OCI-LY3 (cell line): ENCODE data around the gene RUFY1.

Source experiments
- H2AFZ ChIP-seq: fragments of 200-600, 300-600 bp; shearing (Covaris generic); 2 replicates; pipeline ENCODE4 v1.6.0; 2014; ENCODE audit warnings: antibody characterized with exemption, low read depth, low read length
- H3K27ac ChIP-seq: fragments of 200-600, 300-600 bp; sonication (generic); 2 replicates; pipeline ENCODE4 v1.5.1; 2014; ENCODE audit warnings: mild to moderate bottlenecking, low read length, moderate library complexity, mixed read lengths
- H3K27me3 ChIP-seq: fragments of 200-600, 300-600 bp; sonication (generic); 2 replicates; pipeline ENCODE4 v1.6.1; 2014; ENCODE audit warnings: low read depth, low read length, mixed read lengths
- H3K36me3 ChIP-seq: fragments of 200-600, 300-600 bp; sonication (generic); replicated peaks from 2 replicates; pipeline ENCODE3; 2014; ENCODE audit warnings: low read depth, low read length, mixed read lengths
- H3K4me1 ChIP-seq: fragments of 300-600, 200-600 bp; sonication (generic); 2 replicates; pipeline ENCODE4 v1.6.1; 2014; ENCODE audit warnings: low read length, mixed read lengths
- H3K4me2 ChIP-seq: fragments of 200-600, 300-600 bp; sonication (generic); 2 replicates; pipeline ENCODE4 v1.6.1; 2014; ENCODE audit warnings: low read length, mixed read lengths
- H3K4me3 ChIP-seq: fragments of 300-600, 200-600 bp; sonication (generic); 2 replicates; pipeline ENCODE4 v1.5.1; 2014; ENCODE audit warnings: antibody characterized with exemption, mild to moderate bottlenecking, low read length, moderate library complexity
- H3K79me2 ChIP-seq: fragments of 300-600, 200-600 bp; shearing (Covaris generic); 2 replicates; pipeline ENCODE4 v1.6.1; 2014; ENCODE audit warnings: mild to moderate bottlenecking, low read length, mixed read lengths
- H3K9ac ChIP-seq: fragments of 300-600, 200-600 bp; shearing (Covaris generic); 2 replicates; pipeline ENCODE4 v1.6.0; 2014; ENCODE audit warnings: mild to moderate bottlenecking, low read length, moderate library complexity
- H3K9me3 ChIP-seq: fragments of 200-600, 300-600 bp; shearing (Covaris generic); 2 replicates; pipeline ENCODE4 v1.6.1; 2014; ENCODE audit warnings: low read length, mixed read lengths; ENCODE audit not compliant: insufficient read depth
- H4K20me1 ChIP-seq: fragments of 200-600, 300-600 bp; sonication (generic); 2 replicates; pipeline ENCODE4 v1.6.1; 2016; ENCODE audit warnings: low read length, mixed read lengths; ENCODE audit not compliant: insufficient read depth
- EZH2phosphoT487 ChIP-seq: fragments of 200-600 bp; shearing (Covaris generic); IDR thresholded peaks from 2 replicates; pipeline ENCODE4 v1.6.1; 2018; ENCODE audit warnings: antibody characterized with exemption, mixed run types, low read depth
- TF ChIP-seq, protein P1 (sequence below): fragments of 200-600, 300-600 bp; sonication (generic); IDR thresholded peaks from 2 replicates; pipeline ENCODE4 v1.5.1; 2014; ENCODE audit warnings: antibody characterized with exemption, low read length, low read depth

RUFY1 gene

DNA sequence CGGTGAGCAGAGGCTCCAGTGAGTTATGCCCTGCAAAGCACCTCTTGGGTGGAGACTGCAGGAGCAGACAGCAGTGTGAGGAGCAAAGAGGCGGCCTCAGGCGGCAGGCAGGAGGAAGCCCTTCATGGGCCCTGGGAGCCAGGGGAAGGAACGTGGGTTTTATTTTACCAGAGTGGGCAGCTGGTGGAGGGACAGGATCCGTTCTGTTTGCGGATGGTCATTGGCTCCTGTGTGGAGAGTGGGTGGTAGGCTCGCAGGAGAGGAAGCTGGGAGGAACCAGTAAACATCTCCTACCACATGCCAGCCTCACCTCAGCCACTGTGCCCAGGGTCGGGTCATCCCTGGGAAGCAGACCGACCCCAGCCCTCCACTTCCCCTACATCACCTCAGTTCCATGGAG is 48.7 kb downstream of the RUFY1 start:
- TF ChIP-seq, protein P1, sequence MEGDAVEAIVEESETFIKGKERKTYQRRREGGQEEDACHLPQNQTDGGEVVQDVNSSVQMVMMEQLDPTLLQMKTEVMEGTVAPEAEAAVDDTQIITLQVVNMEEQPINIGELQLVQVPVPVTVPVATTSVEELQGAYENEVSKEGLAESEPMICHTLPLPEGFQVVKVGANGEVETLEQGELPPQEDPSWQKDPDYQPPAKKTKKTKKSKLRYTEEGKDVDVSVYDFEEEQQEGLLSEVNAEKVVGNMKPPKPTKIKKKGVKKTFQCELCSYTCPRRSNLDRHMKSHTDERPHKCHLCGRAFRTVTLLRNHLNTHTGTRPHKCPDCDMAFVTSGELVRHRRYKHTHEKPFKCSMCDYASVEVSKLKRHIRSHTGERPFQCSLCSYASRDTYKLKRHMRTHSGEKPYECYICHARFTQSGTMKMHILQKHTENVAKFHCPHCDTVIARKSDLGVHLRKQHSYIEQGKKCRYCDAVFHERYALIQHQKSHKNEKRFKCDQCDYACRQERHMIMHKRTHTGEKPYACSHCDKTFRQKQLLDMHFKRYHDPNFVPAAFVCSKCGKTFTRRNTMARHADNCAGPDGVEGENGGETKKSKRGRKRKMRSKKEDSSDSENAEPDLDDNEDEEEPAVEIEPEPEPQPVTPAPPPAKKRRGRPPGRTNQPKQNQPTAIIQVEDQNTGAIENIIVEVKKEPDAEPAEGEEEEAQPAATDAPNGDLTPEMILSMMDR, result no peak
- TF ChIP-seq EZH2phosphoT487, result no peak
- Histone ChIP-seq H3K9ac (no peak overlapping the region), H3K36me3 (peaks cover 15% of the 10 kb centered on the region), H3K79me2 (no peaks in the 10 kb centered on the region), H3K4me3 (no peak overlapping the region), H2AFZ (no peak overlapping the region), H3K27me3 (no peaks in the 10 kb centered on the region), H3K4me2 (no peak overlapping the region), H3K27ac (no peak overlapping the region), H4K20me1 (no peaks in the 10 kb centered on the region), H3K4me1 (no peaks in the 10 kb centered on the region), H3K9me3 (no peaks in the 10 kb centered on the region)

DNA sequence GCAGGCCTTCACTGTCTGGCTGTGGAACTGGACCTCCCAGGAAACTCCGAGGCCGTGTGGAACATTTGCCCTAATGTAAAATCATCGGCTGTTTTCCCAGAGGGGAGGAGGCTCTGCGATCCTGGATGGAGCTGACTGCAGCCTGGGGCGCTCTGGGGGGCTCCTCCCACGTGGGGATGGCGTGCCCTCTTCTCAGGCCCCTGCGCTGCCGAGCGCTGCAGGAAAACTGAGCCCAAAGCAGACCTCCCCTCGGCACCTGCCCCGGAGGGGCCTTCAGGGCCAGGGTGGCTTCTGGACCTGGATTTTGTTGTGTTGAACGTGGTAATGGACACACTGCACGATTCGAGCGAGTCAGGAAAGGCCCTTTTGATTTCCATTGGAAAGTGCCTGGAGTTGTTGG is 49.2 kb downstream of the RUFY1 start:
- Histone ChIP-seq H3K4me3 (no peak overlapping the region), H3K9ac (no peak overlapping the region), H3K27me3 (no peaks in the 10 kb centered on the region), H3K36me3 (peaks cover 15% of the 10 kb centered on the region), H2AFZ (no peak overlapping the region), H3K9me3 (no peaks in the 10 kb centered on the region), H3K4me1 (no peaks in the 10 kb centered on the region), H3K4me2 (no peak overlapping the region), H4K20me1 (no peaks in the 10 kb centered on the region), H3K27ac (no peak overlapping the region), H3K79me2 (no peaks in the 10 kb centered on the region)
- TF ChIP-seq, protein P1, result no peak
- no peak for TF ChIP-seq EZH2phosphoT487

GRCh38 chr5:179599973-179600372 is 49.6 kb downstream of the RUFY1 start:
- peaks cover 13% of the 10 kb centered on the region for H3K36me3 ChIP-seq
- no peak overlapping the region for H3K9ac ChIP-seq
- H3K27me3 ChIP-seq, result no peaks in the 10 kb centered on the region

GRCh38 chr5:179601871-179602625 is 51.7 kb downstream of the RUFY1 start:
- no peak overlapping the region for H3K27ac ChIP-seq
- H3K4me3 ChIP-seq, result no peak overlapping the region
- no peak overlapping the region for H3K4me2 ChIP-seq
- H3K9me3 ChIP-seq, result no peaks in the 10 kb centered on the region
- TF ChIP-seq, protein P1, result no peak
- no peak for TF ChIP-seq EZH2phosphoT487
- H2AFZ ChIP-seq, result no peak overlapping the region
- H3K27me3 ChIP-seq, result no peaks in the 10 kb centered on the region
- no peaks in the 10 kb centered on the region for H3K79me2 ChIP-seq
- H3K36me3 ChIP-seq, result peaks cover 11% of the 10 kb centered on the region
- H3K9ac ChIP-seq, result no peak overlapping the region
- H3K4me1 ChIP-seq, result no peaks in the 10 kb centered on the region
- peaks cover 3% of the 10 kb centered on the region; the same call in 1 of the 2 replicates for H4K20me1 ChIP-seq

More at GRCh38 chr5:179599973-179600372, 49.6 kb downstream of the RUFY1 start:
- H4K20me1 ChIP-seq, result no peaks in the 10 kb centered on the region
- TF ChIP-seq, protein P1, result no peak
- no peak for TF ChIP-seq EZH2phosphoT487
- H3K9me3 ChIP-seq, result no peaks in the 10 kb centered on the region
- no peak overlapping the region for H2AFZ ChIP-seq
- H3K4me3 ChIP-seq, result no peak overlapping the region
- no peak overlapping the region for H3K4me2 ChIP-seq
- H3K27ac ChIP-seq, result no peak overlapping the region
- H3K79me2 ChIP-seq, result no peaks in the 10 kb centered on the region
- H3K4me1 ChIP-seq, result no peaks in the 10 kb centered on the region
